ENCODE measurements around the gene RARS1.

RARS1 gene

GRCh38 chr5:168464641-168465040 lies 21.6 kb upstream of the RARS1 start:
- no peak overlapping the region for H3K4me3 ChIP-seq (replicated peaks; ENCODE audit: low read depth, low read length)
- no peak for TF ChIP-seq CTCF (IDR thresholded peaks at IDR 0.05; ENCODE audit: low read depth, low read length, missing control alignments)
- no peak for DNase-seq (ENCODE audit: extremely low read depth, low read depth)

DNA sequence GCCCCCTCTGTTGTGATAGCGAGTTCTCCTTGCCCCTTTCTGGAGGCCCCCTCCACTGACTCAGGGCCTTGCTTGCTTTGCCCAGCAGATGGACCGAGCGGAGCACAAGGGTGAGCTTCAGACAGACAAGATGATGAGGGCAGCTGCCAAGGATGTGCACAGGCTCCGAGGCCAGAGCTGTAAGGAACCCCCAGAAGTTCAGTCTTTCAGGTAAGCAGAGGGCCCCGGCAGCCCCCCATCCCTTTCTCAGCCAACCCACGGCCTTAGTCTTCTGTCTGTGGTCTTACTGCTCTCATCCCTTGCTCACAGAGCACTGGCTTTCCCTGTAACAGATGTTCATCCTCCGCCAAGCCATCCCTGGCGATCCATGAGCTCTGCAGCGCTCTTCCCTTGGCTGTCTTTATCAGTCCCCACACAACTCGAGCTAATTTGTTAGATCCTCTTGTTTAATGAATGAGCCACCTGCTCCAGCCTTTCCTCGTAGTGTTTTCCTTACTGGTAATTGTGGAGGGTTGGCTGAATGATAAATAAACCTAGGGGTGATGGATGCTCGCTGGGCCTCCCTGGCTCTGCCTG lies 18.4 kb upstream of the RARS1 start:
- no peak overlapping the region for H3K4me3 ChIP-seq (replicated peaks; ENCODE audit: low read depth, low read length)
- DNase-seq (ENCODE audit: extremely low read depth, low read depth) = no peak
- TF ChIP-seq CTCF (IDR thresholded peaks at IDR 0.05; ENCODE audit: low read depth, low read length, missing control alignments) = no peak

DNA sequence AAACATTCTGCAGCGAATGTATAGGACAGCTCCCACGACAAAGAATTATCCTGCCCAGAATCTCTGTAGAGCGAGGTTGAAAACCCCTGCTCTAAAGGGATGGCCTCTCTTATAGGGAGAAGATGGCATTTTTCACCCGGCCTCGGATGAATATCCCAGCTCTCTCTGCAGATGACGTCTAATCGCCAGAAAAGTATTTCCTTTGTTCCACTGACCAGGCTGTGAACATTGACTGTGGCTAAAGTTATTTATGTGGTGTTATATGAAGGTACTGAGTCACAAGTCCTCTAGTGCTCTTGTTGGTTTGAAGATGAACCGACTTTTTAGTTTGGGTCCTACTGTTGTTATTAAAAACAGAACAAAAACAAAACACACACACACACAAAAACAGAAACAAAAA lies 17.4 kb upstream of the RARS1 start:
- no peak for DNase-seq (ENCODE audit: extremely low read depth, low read depth)
- no peak for TF ChIP-seq CTCF (IDR thresholded peaks at IDR 0.05; ENCODE audit: low read depth, low read length, missing control alignments)
- no peak overlapping the region for H3K4me3 ChIP-seq (replicated peaks; ENCODE audit: low read depth, low read length)

DNA sequence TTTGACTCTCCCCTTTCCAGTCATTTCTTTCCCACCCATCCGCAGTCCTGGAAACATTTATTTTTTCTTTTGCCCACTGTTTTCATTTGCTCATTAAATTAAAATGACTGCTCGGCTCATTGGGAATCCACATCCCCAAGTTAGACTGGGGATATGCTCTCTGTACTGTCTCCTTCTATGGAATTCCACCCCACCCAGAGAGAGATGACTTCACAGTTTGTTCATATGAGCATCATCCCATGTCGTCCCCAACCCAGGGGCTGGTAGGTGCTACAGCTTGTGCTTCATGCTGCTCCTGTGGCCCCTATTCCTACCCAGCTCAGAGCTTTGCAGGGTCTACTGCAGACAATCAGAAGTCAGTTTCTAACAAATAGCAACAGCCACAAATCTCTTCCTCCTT lies 16.5 kb upstream of the RARS1 start:
- DNase-seq (ENCODE audit: extremely low read depth, low read depth) = no peak
- TF ChIP-seq CTCF (IDR thresholded peaks at IDR 0.05; ENCODE audit: low read depth, low read length, missing control alignments) = no peak
- no peak overlapping the region for H3K4me3 ChIP-seq (replicated peaks; ENCODE audit: low read depth, low read length)

DNA sequence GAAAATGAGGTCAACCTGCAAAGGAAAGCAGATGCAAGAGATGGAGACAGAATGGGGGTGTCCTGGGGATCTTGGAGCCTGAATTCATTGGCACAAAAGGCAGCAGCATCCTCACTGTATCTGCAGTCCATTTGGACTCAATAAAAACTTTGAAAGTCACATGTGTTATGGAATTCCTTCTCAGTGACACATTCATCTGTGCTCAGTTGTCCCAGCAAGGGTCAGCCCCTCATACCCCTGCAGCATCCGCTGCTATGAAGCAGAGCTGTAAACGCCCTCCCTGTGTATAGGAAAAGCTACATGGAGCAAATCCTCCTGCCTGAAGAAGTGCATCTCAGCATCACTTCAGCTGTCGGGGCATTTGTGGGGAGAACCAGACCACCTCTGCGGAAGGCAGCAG lies 14.5 kb upstream of the RARS1 start:
- TF ChIP-seq CTCF (IDR thresholded peaks at IDR 0.05; ENCODE audit: low read depth, low read length, missing control alignments) = no peak
- H3K4me3 ChIP-seq (replicated peaks; ENCODE audit: low read depth, low read length) = no peak overlapping the region; the same call in 1 of the 2 replicates
- DNase-seq (ENCODE audit: extremely low read depth, low read depth) = peak; percentile 66

DNA sequence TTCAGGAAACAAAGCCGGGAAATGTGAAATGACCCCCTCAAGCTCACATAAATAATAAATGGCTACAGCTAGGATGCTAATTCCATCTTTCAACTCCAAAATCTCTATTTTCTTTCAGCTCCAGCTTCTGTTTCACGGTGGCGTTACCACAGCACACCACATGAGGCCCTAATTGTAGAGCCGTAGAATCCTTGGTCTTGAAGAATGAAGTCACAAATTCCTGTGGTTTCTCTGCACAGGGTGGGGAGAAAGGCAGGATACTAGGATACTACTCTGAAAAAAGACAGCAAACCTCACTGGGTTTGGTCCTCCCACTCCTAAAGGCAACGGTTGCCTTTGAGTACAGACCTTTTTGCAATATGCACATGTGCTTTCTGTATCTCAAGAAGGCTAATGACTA lies 13.9 kb upstream of the RARS1 start:
- TF ChIP-seq CTCF (IDR thresholded peaks at IDR 0.05; ENCODE audit: low read depth, low read length, missing control alignments) = peak; percentile 40
- DNase-seq (ENCODE audit: extremely low read depth, low read depth) = peak; percentile 93
- H3K4me3 ChIP-seq (replicated peaks; ENCODE audit: low read depth, low read length) = no peak overlapping the region; the same call in 1 of the 2 replicates

DNA sequence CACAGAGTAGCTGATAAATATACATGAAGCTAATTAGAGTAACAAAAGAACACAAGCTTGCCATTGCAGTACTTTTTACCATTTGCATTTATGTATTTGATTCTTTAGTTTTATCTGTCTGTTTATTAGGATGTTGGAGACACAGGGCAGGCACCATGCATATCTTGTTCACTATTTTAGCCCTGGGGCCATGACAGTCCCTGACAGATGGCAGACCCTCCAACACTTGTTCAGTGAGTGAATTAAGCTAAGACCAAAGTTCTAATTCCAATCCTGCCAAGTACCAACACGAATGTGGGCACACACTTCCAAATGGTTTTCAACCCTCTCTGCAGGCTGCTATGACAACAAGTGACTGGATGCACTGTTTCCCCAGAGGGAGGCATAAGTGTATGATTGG lies 12.0 kb upstream of the RARS1 start:
- no peak for DNase-seq (ENCODE audit: extremely low read depth, low read depth)
- H3K4me3 ChIP-seq (replicated peaks; ENCODE audit: low read depth, low read length) = no peak overlapping the region
- TF ChIP-seq CTCF (IDR thresholded peaks at IDR 0.05; ENCODE audit: low read depth, low read length, missing control alignments) = no peak

Data from HFF-Myc (cell line).